SK-N-MC (cell line): ENCODE measurements around the gene AHSG.
"Not testable (repeated sequence)": the region's sequence is repeated elsewhere in the genome, so short reads cannot be mapped to it uniquely, and the experiment has no call there.

ENCODE experiments used
- DNase-seq: peaks from one replicate; pipeline ENCODE4 v3.0.0-alpha.2; 2011; ENCODE audit warnings: low read depth, low spot score
- H3K27ac ChIP-seq: fragments of 200-600 bp; sonication (generic); 2 replicates; pipeline ENCODE4 v1.5.1; 2016; ENCODE audit warnings: mixed run types
- H3K36me3 ChIP-seq: fragments of 200-600 bp; sonication (generic); 2 replicates; pipeline ENCODE4 v1.6.1; 2017; ENCODE audit warnings: antibody characterized with exemption, low read length, mixed read lengths; ENCODE audit not compliant: insufficient read depth
- H3K4me3 ChIP-seq: fragments of 200-600 bp; sonication (generic); 2 replicates; pipeline ENCODE4 v1.5.1; 2016
- H3K9ac ChIP-seq: fragments of 200-600 bp; sonication (generic); 2 replicates; pipeline ENCODE4 v1.8.0; 2017; ENCODE audit warnings: mixed run types, mixed read lengths; ENCODE audit not compliant: insufficient read length
- H3K9me3 ChIP-seq: fragments of 200-600 bp; sonication (generic); 2 replicates; pipeline ENCODE4 v1.6.1; 2017; ENCODE audit warnings: low read depth, mild to moderate bottlenecking, antibody characterized with exemption, low read length, moderate library complexity, mixed read lengths
- EZH2 ChIP-seq: fragments of 200-600 bp; sonication (generic); IDR thresholded peaks from one replicate; pipeline ENCODE4 v1.6.1; 2017; ENCODE audit warnings: antibody characterized with exemption
- FOXP2 ChIP-seq: optimal IDR thresholded peaks from 2 replicates; pipeline ENCODE3; 2011; ENCODE audit warnings: mild to moderate bottlenecking, moderate library complexity; ENCODE audit not compliant: insufficient read depth; ENCODE audit errors: extremely low read length, control extremely low read depth
- POLR2AphosphoS5 ChIP-seq: IDR thresholded peaks from 2 replicates; pipeline ENCODE4 v1.6.1; 2012; ENCODE audit warnings: mild to moderate bottlenecking, low read depth, low read length, borderline replicate concordance

Gene AHSG

GRCh38 chr3:186570941-186571643, 41.8 kb upstream of the AHSG start:
- no peak for DNase-seq
- peak overlapping the region; percentile 47; the same call in 1 of the 2 replicates for H3K27ac ChIP-seq
- no peaks in the 10 kb centered on the region for H3K9me3 ChIP-seq
- peak overlapping the region; percentile 97 for H3K4me3 ChIP-seq
- H3K36me3 ChIP-seq = peaks cover 40% of the 10 kb centered on the region
- peak overlapping the region; percentile 93 for H3K9ac ChIP-seq
- TF ChIP-seq POLR2AphosphoS5 (no peak), EZH2 (no peak), FOXP2 (no peak)

DNA sequence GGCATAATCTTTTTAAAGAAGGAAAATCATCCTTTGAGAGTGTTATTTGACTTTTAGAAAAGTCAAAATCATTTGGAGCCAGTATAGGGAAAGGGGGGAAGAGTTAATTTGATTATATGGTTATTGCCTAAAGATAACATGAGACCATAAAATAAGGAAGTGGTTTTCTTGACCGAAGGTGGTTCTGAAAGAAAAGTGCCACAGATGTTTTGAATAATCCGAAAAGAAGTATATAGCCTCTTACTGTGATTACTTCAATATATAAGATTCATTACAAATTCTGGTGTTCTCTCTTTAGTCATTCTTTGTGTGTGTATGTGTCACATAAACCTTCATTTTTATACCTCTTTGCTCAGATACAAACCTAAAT, 41.2 kb upstream of the AHSG start:
- H3K36me3 ChIP-seq = peaks cover 45% of the 10 kb centered on the region
- no peak for TF ChIP-seq FOXP2
- TF ChIP-seq EZH2 = no peak
- TF ChIP-seq POLR2AphosphoS5 = no peak
- no peak for DNase-seq
- H3K9me3 ChIP-seq = no peaks in the 10 kb centered on the region
- peak overlapping the region; percentile 93 for H3K9ac ChIP-seq
- H3K27ac ChIP-seq = no peak overlapping the region
- H3K4me3 ChIP-seq = peak overlapping the region; percentile 97

DNA sequence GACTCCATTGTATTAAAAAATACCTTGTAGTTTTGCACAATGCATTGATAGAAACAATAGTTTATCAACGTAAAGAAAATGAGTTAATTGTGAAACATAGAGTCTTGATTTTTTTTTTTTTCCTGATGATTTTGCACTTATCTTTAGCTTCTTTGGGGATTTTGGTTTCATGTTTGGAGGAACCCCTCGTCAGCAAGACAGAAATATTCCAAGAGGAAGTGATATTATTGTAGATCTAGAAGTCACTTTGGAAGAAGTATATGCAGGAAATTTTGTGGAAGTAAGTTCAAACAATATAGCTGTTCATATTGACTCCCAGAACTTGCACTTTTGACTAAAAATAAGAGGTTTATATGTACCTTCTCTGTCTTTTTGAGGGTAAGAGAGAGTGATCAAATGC, 35.3 kb upstream of the AHSG start:
- Histone ChIP-seq H3K4me3 (no peak overlapping the region), H3K9me3 (no peaks in the 10 kb centered on the region), H3K9ac (no peak overlapping the region), H3K36me3 (peaks cover 89% of the 10 kb centered on the region), H3K27ac (no peak overlapping the region)
- no peak for DNase-seq
- TF ChIP-seq FOXP2 (no peak), EZH2 (no peak), POLR2AphosphoS5 (no peak)

DNA sequence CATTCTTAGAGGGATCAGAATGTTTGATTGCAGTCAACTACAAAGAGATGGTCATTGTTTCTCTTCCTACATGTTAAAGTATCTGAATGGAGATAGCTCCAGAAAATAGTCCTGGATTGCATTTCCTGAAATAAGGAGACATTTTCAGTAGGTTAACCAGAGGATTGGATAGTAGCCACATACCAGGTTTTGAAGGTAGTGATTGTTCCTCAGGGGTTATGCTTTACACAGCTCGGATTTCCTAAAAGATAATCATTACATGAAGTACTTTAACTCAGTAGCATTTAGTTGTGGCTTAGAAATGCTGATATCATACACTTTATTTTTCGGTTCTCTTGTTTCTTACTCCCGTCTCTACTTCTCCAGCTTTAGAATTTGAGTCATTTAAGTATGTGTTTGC, 32.1 kb upstream of the AHSG start:
- H3K9ac ChIP-seq = no peak overlapping the region
- no peaks in the 10 kb centered on the region for H3K9me3 ChIP-seq
- no peak overlapping the region for H3K4me3 ChIP-seq
- H3K27ac ChIP-seq = no peak overlapping the region
- peaks cover 91% of the 10 kb centered on the region for H3K36me3 ChIP-seq
- no peak for DNase-seq
- TF ChIP-seq POLR2AphosphoS5 (no peak), EZH2 (no peak), FOXP2 (no peak)

DNA sequence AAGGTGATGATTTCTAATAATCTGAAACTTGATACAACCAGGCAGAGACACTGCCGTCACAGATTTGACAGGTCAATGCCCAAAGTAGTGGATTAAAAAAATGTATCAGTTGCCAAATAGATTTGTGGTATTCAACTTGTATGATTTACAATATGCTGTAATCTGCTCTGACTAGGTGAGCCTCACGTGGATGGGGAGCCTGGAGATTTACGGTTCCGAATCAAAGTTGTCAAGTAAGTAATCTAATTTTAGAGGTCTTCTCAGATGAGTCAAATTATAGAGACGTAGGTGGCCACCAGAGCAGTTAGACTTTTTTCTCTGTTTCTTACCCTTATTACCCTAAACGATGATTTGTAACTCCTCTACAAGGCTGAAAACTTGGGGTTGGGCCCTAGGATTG, 30.3 kb upstream of the AHSG start:
- Histone ChIP-seq H3K36me3 (peaks cover 77% of the 10 kb centered on the region), H3K27ac (no peak overlapping the region), H3K9ac (no peak overlapping the region), H3K9me3 (no peaks in the 10 kb centered on the region), H3K4me3 (no peak overlapping the region)
- no peak for TF ChIP-seq FOXP2
- TF ChIP-seq POLR2AphosphoS5 = no peak
- no peak for TF ChIP-seq EZH2
- DNase-seq = no peak

GRCh38 chr3:186583831-186584230, 29.0 kb upstream of the AHSG start:
- H3K9ac ChIP-seq = no peak overlapping the region
- no peak overlapping the region for H3K4me3 ChIP-seq
- H3K36me3 ChIP-seq = peaks cover 70% of the 10 kb centered on the region
- no peaks in the 10 kb centered on the region for H3K9me3 ChIP-seq
- H3K27ac ChIP-seq = no peak overlapping the region
- TF ChIP-seq POLR2AphosphoS5 (no peak), EZH2 (no peak), FOXP2 (no peak)
- no peak for DNase-seq

DNA sequence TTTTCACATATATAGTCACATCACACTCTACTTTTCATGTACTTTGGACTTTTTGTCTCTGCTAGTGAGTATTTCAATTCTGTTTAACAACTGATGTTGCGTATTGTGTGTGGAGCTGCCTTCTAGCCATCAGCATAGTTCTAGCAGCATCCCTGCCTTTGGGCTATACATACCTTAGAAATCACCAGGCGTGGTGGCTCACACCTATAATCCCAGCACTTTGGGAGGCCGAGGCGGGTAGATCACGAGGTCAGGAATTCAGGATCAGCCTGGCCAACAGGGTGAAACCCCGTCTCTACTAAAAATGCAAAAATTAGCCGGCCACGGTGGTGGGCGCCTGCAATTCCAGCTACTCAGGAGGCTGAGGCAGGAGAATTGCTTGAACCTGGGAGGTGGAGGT, 26.6 kb upstream of the AHSG start:
- not testable (repeated sequence) for H3K9me3 ChIP-seq, H3K4me3 ChIP-seq, H3K9ac ChIP-seq, DNase-seq, H3K27ac ChIP-seq
- peaks cover 49% of the 10 kb centered on the region for H3K36me3 ChIP-seq

GRCh38 chr3:186587183-186587582, 25.7 kb upstream of the AHSG start:
- Histone ChIP-seq H3K4me3 (no peak overlapping the region), H3K27ac (no peak overlapping the region), H3K9me3 (no peaks in the 10 kb centered on the region), H3K36me3 (peaks cover 40% of the 10 kb centered on the region), H3K9ac (no peak overlapping the region)
- DNase-seq = no peak
- TF ChIP-seq FOXP2 (no peak), POLR2AphosphoS5 (no peak), EZH2 (no peak)

GRCh38 chr3:186588632-186589031, 24.2 kb upstream of the AHSG start:
- Histone ChIP-seq H3K27ac (no peak overlapping the region), H3K36me3 (peaks cover 25% of the 10 kb centered on the region), H3K9ac (peak overlapping the region; percentile 16), H3K9me3 (no peaks in the 10 kb centered on the region), H3K4me3 (no peak overlapping the region)
- TF ChIP-seq FOXP2 (no peak), POLR2AphosphoS5 (no peak), EZH2 (no peak)
- DNase-seq = no peak
